BJ (cell line): ENCODE data around the gene PHLDB2. TPM values are rescaled to one million over a fixed set of nuclear protein-coding genes. Genes with fewer than 3 reads are reported as not detected.

Experiments used
- CTCF ChIA-PET: fragments of 350-600 bp; formaldehyde crosslinking; extraction: SDS; loops from one replicate; lab custom pipeline; 2021; ENCODE audit warnings: antibody characterized with exemption, inconsistent platforms; lab: Yijun Ruan, JAX
- POLR2A ChIA-PET: fragments of 300-600 bp; sonication (Branson Sonifier 250); formaldehyde crosslinking; extraction: SDS; loops from one replicate; lab custom pipeline; 2021; ENCODE audit warnings: antibody characterized with exemption; lab: Charles Lee
- DNase-seq: peaks from one replicate; pipeline ENCODE4 v3.0.0-alpha.2; 2011; ENCODE audit warnings: low read depth
- H3K27me3 ChIP-seq: 2 replicates; pipeline ENCODE4 v1.6.0; 2011; ENCODE audit warnings: low read length; ENCODE audit not compliant: control insufficient read depth, insufficient read depth
- H3K36me3 ChIP-seq: 2 replicates; pipeline ENCODE4 v1.5.1; 2011; ENCODE audit warnings: low read length; ENCODE audit not compliant: control insufficient read depth, insufficient read depth
- H3K4me3 ChIP-seq: 2 replicates; pipeline ENCODE4 v1.5.1; 2011; ENCODE audit warnings: low read depth, mild to moderate bottlenecking, control low read depth, low read length
- CTCF ChIP-seq: IDR thresholded peaks from 2 replicates; pipeline ENCODE4 v1.5.1; 2011; ENCODE audit warnings: low read depth, mild to moderate bottlenecking, control low read depth, inconsistent platforms, low read length, moderate library complexity; ENCODE audit not compliant: insufficient read depth
- polyA plus RNA-seq: library from polyadenylated mRNA; depleted of rRNA; stranded (reverse); fragments of >200 nt; gene quantifications from 2 replicates; pipeline ENCODE4 v1.2.3, GENCODE V29; 2011

The PHLDB2 gene
- polyA plus RNA-seq, 1 experiment, result 44.7 TPM

DNA sequence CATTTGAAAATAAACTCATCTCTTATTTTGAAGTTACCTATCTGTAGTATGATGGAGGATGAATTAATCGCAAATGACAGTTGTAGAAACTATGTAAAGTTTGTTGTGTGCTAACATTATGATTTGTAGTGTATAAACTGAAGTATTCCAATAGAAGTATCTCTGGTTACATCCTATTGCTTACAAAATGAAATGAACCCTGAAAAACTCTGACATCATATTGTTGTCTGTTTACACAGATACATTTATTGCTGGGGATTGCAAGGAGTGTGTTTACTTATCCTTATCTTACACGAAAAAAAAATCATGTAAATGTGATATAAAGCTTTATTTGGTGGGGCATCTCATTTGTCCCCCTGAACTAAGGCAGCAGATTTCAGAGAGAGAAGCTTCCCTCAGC is 117.2 kb downstream of the PHLDB2 start:
- Histone ChIP-seq H3K4me3 (no peak overlapping the region), H3K27me3 (no peaks in the 10 kb centered on the region), H3K36me3 (peaks cover 4% of the 10 kb centered on the region)
- no peak for DNase-seq
- ChIA-PET POLR2A (no interaction called here), CTCF (interaction anchor here (1.0 to 5.4 kb wide), 5 partner anchors 9 to 260 kb away, joined by 3 to 34 read pairs (median 5); no protein-coding TSS in a partner anchor)
- TF ChIP-seq CTCF, result no peak

DNA sequence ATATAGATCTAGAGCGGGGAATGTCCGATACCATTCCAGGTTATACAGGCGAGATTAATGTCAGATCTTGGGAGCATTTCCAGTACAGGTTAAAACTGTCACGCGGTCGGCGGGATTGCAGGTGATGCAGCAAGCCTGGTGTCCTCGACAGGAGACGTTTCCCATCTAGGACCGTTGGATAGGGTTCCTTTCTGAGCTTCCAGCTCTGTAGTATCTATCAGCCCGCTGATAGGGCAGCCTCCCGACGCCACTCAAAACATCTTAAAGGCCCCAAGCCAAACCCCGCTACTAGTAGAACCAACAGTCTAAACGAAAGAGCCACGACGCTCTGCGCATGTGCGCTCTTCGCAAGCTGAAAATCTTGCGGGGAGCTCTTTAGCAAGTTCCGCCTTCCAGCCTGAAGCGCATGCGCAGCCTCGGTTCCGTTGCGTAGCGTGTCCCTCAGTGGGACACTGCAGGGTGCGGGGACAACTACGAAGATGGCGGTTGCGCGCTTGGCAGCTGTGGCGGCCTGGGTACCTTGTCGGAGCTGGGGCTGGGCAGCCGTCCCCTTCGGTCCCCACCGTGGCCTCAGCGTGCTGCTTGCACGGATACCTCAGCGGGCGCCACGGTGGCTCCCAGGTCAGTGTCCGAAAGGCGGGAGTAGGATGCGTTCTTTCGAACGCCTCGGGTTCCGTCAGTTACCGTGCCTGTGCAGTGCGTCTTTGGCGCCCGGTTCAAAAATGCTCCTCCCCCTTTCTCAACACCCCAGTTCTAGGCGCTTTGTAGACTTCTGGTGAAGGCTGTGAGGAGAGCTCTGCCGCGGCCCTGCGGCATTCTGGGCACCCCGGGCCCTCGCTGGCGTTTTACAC is 119.7 kb downstream of the PHLDB2 start, which contains the start of gene ABHD10:
Gene ABHD10 (plus strand): TSS at position 444 of the 851 bp plus-strand sequence. CDS start 36 bp downstream, at position 480.
- Histone ChIP-seq H3K36me3 (no peaks in the 10 kb centered on the region), H3K27me3 (no peaks in the 10 kb centered on the region), H3K4me3 (peak within 1 kb of the TSS; percentile 78)
- POLR2A ChIA-PET, result interaction anchor here (0.5 to 0.8 kb wide), 7 partner anchors 10 to 388 kb away, joined by 3 to 10 read pairs (median 4); no protein-coding TSS in a partner anchor
- CTCF ChIA-PET, result interaction anchor here (0.7 to 5.4 kb wide), 11 partner anchors 11 to 401 kb away, joined by 3 to 34 read pairs (median 5); no protein-coding TSS in a partner anchor
- no peak for TF ChIP-seq CTCF
- peak; percentile 95 for DNase-seq

DNA sequence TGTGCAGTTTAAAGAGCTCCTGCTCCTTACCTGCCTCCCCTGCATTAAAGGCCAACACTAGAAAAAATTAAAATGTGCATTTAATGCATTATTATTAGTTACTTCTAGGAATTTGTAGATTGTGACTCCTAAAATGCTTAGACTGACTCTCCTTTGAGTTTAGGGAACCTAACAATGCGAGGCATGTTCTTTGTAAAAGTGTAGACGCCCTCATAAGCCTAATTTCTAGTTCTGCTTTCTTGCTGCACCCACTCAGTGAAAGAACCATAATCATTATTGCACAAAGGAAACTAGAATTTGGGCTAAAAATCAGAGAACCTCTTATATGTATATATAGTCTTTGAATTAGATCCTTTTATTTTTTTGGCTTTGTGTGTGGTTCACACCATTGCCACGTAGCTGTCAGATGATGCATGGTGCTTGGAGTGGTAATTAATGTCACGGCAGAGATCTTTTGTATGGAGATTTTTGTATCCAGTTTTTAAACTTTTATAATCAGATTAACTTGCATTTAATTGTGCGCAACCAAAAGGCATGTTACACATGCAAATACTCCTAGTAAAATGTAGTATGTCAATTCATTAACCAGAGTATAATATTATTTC is 120.5 kb downstream of the PHLDB2 start:
- no peak for TF ChIP-seq CTCF
- Histone ChIP-seq H3K4me3 (peak overlapping the region; percentile 78), H3K36me3 (no peaks in the 10 kb centered on the region), H3K27me3 (no peaks in the 10 kb centered on the region)
- DNase-seq, result no peak
- ChIA-PET POLR2A (interaction anchor here (0.5 to 0.8 kb wide), 3 partner anchors 15 to 389 kb away, joined by 4 read pairs; no protein-coding TSS in a partner anchor), CTCF (interaction anchor here (0.7 to 5.4 kb wide), 8 partner anchors 11 to 402 kb away, joined by 3 to 34 read pairs (median 6); no protein-coding TSS in a partner anchor)

- ChIA-PET CTCF (interaction anchor here (0.7 to 5.4 kb wide), 5 partner anchors 9 to 265 kb away, joined by 3 to 34 read pairs (median 9); no protein-coding TSS in a partner anchor), POLR2A (no interaction called here)
- H3K27me3 ChIP-seq, result no peaks in the 10 kb centered on the region
- no peak for TF ChIP-seq CTCF
- H3K36me3 ChIP-seq, result no peaks in the 10 kb centered on the region; the same call in 1 of the 2 replicates
- no peak for DNase-seq
- no peak overlapping the region for H3K4me3 ChIP-seq
These were observed 121.8 kb downstream of the PHLDB2 start for GRCh38 chr3:111980716-111981456.
